HepG2 (cell line): ENCODE data around the gene DMRT1.

Experiments
- ATF7 ChIP-seq, 2 experiments: fragments of 450-650 bp in 1 of 2; sonication (generic) in 1 of 2; formaldehyde crosslinking in 1 of 2; IDR thresholded peaks; 2 replicates each; pipeline versions ENCODE4 v1.4.0 to v1.6.1; 2016 to 2020; ENCODE audit warnings: antibody characterized with exemption in 1 of 2, mild to moderate bottlenecking in 1 of 2, missing genetic modification reagents in 1 of 2
- NFATC3 ChIP-seq: sonication (generic); formaldehyde crosslinking; IDR thresholded peaks from 2 replicates; pipeline ENCODE4 v1.5.1; 2020; ENCODE audit warnings: mild to moderate bottlenecking, missing genetic modification reagents
- PHF8 ChIP-seq: sonication (generic); formaldehyde crosslinking; IDR thresholded peaks from 2 replicates; pipeline ENCODE4 v1.5.0; 2020; ENCODE audit warnings: missing genetic modification reagents
- SP2 ChIP-seq: sonication (generic); formaldehyde crosslinking; IDR thresholded peaks from 2 replicates; pipeline ENCODE4 v1.5.1; 2020; ENCODE audit warnings: mild to moderate bottlenecking, missing genetic modification reagents
- TAF1 ChIP-seq: sonication (generic); formaldehyde crosslinking; IDR thresholded peaks from 2 replicates; pipeline ENCODE4 v1.4.0; 2020; ENCODE audit warnings: missing genetic modification reagents
- USF2 ChIP-seq, 2 experiments: sonication (generic) in 1 of 2; formaldehyde crosslinking in 1 of 2; IDR thresholded peaks; 2 replicates each; pipeline versions ENCODE4 v1.5.1 to v1.6.1; 2011 to 2020; ENCODE audit warnings: borderline replicate concordance in 1 of 2, low read depth in 1 of 2, low read length in 1 of 2, mild to moderate bottlenecking in 1 of 2, missing genetic modification reagents in 1 of 2, moderate library complexity in 1 of 2
- ZBTB4 ChIP-seq: sonication (generic); formaldehyde crosslinking; IDR thresholded peaks from 2 replicates; pipeline ENCODE4 v1.4.0; 2020; ENCODE audit warnings: missing genetic modification reagents, mild to moderate bottlenecking, borderline replicate concordance
- ZZZ3 ChIP-seq: sonication (generic); formaldehyde crosslinking; IDR thresholded peaks from 2 replicates; pipeline ENCODE4 v1.4.0; 2020; ENCODE audit warnings: missing genetic modification reagents, mild to moderate bottlenecking, borderline replicate concordance
- TF ChIP-seq, protein P1 (sequence below): sonication (generic); formaldehyde crosslinking; IDR thresholded peaks from 2 replicates; pipeline ENCODE4 v1.5.0; 2020; ENCODE audit warnings: mild to moderate bottlenecking, missing genetic modification reagents, moderate library complexity

DNA sequence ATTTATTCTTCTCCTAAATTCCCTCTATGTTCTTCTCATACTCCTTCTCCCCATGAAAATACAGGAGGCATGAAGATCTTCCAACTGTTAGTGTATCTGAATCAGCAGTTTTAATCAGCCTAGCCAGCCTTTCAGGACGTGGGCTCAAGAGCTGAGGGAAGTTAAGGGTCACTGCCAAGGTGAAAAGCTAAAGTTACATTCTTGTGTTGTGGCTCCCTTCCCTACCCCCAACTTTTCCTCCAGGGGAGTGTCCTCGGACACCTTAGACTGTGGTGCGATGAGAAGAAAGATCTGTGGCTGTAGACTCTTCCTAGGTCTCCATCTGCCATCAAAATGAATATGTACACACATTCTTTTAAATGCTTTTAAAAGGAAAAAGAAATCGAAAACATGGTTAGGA is 139.1 kb downstream of the DMRT1 start:
- TF ChIP-seq ZBTB4 (CRISPR knock-in tag) (no peak), TAF1 (CRISPR knock-in tag) (no peak), NFATC3 (CRISPR knock-in tag) (no peak), SP2 (CRISPR knock-in tag) (no peak), USF2 (IDR thresholded peaks at IDR 0.05; ENCODE audit: low read depth, low read length) (no peak), USF2 (CRISPR knock-in tag; IDR thresholded peaks at IDR 0.05; ENCODE audit: borderline replicate concordance) (no peak), ZZZ3 (CRISPR knock-in tag) (no peak), PHF8 (no peak), ATF7 (IDR thresholded peaks at IDR 0.05) (no peak), ATF7 (CRISPR knock-in tag; IDR thresholded peaks at IDR 0.05) (no peak)
- TF ChIP-seq, protein P1, sequence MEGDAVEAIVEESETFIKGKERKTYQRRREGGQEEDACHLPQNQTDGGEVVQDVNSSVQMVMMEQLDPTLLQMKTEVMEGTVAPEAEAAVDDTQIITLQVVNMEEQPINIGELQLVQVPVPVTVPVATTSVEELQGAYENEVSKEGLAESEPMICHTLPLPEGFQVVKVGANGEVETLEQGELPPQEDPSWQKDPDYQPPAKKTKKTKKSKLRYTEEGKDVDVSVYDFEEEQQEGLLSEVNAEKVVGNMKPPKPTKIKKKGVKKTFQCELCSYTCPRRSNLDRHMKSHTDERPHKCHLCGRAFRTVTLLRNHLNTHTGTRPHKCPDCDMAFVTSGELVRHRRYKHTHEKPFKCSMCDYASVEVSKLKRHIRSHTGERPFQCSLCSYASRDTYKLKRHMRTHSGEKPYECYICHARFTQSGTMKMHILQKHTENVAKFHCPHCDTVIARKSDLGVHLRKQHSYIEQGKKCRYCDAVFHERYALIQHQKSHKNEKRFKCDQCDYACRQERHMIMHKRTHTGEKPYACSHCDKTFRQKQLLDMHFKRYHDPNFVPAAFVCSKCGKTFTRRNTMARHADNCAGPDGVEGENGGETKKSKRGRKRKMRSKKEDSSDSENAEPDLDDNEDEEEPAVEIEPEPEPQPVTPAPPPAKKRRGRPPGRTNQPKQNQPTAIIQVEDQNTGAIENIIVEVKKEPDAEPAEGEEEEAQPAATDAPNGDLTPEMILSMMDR (CRISPR knock-in tag): no peak
